Mucosa of stomach (tissue), 1 donor: Measurements from ENCODE around the gene PKD2.

Experiments used
- H3K27me3 ChIP-seq: one replicate; pipeline ENCODE4 v1.7.0; 2013; ENCODE audit warnings: mild to moderate bottlenecking, low read length; ENCODE audit not compliant: control insufficient read depth, insufficient read depth
- H3K36me3 ChIP-seq: one replicate; pipeline ENCODE4 v1.7.0; 2013; ENCODE audit warnings: low read length; ENCODE audit not compliant: control insufficient read depth, insufficient read depth
- H3K4me1 ChIP-seq: one replicate; pipeline ENCODE4 v1.7.0; 2013; ENCODE audit warnings: mild to moderate bottlenecking, low read length; ENCODE audit not compliant: control insufficient read depth, insufficient read depth
- H3K4me3 ChIP-seq: one replicate; pipeline ENCODE4 v1.7.0; 2013; ENCODE audit warnings: low read length
- H3K9ac ChIP-seq: one replicate; pipeline ENCODE4 v1.7.0; 2013; ENCODE audit warnings: mild to moderate bottlenecking, low read length, moderate library complexity
- H3K9me3 ChIP-seq: one replicate; pipeline ENCODE4 v1.7.0; 2013; ENCODE audit warnings: mild to moderate bottlenecking, low read length, moderate library complexity; ENCODE audit not compliant: control insufficient read depth
- donor health status: Pancreatic carcinoma.

The PKD2 gene

GRCh38 chr4:88062311-88062710, 54.9 kb downstream of the PKD2 start:
- Histone ChIP-seq H3K27me3 (no peaks in the 10 kb centered on the region), H3K4me3 (no peak overlapping the region), H3K4me1 (no peaks in the 10 kb centered on the region), H3K9me3 (no peaks in the 10 kb centered on the region), H3K9ac (no peak overlapping the region), H3K36me3 (peaks cover 3% of the 10 kb centered on the region)

GRCh38 chr4:88062843-88063242, 55.4 kb downstream of the PKD2 start:
- no peaks in the 10 kb centered on the region for H3K9me3 ChIP-seq
- H3K36me3 ChIP-seq = peaks cover 3% of the 10 kb centered on the region
- no peak overlapping the region for H3K9ac ChIP-seq
- H3K4me3 ChIP-seq = no peak overlapping the region
- no peaks in the 10 kb centered on the region for H3K4me1 ChIP-seq
- H3K27me3 ChIP-seq = no peaks in the 10 kb centered on the region

- Histone ChIP-seq H3K9me3 (no peaks in the 10 kb centered on the region), H3K4me3 (no peak overlapping the region), H3K36me3 (peaks cover 3% of the 10 kb centered on the region), H3K9ac (no peak overlapping the region), H3K4me1 (no peaks in the 10 kb centered on the region), H3K27me3 (no peaks in the 10 kb centered on the region)
Observed at GRCh38 chr4:88063634-88064296, 56.3 kb downstream of the PKD2 start.

GRCh38 chr4:88064410-88064809, 57.0 kb downstream of the PKD2 start:
- H3K9ac ChIP-seq = no peak overlapping the region
- no peaks in the 10 kb centered on the region for H3K27me3 ChIP-seq
- peaks cover 3% of the 10 kb centered on the region for H3K36me3 ChIP-seq
- H3K4me1 ChIP-seq = no peaks in the 10 kb centered on the region
- H3K4me3 ChIP-seq = no peak overlapping the region
- no peaks in the 10 kb centered on the region for H3K9me3 ChIP-seq

- no peaks in the 10 kb centered on the region for H3K4me1 ChIP-seq
- H3K36me3 ChIP-seq = peaks cover 3% of the 10 kb centered on the region
- no peaks in the 10 kb centered on the region for H3K9me3 ChIP-seq
- no peak overlapping the region for H3K4me3 ChIP-seq
- H3K27me3 ChIP-seq = no peaks in the 10 kb centered on the region
- no peak overlapping the region for H3K9ac ChIP-seq
Observed at GRCh38 chr4:88070031-88070430, 62.6 kb downstream of the PKD2 start.

GRCh38 chr4:88075336-88075735, 67.9 kb downstream of the PKD2 start:
- no peak overlapping the region for H3K9ac ChIP-seq
- no peak overlapping the region for H3K4me3 ChIP-seq
- no peaks in the 10 kb centered on the region for H3K36me3 ChIP-seq

GRCh38 chr4:88077911-88078524, 70.6 kb downstream of the PKD2 start:
- Histone ChIP-seq H3K9me3 (no peaks in the 10 kb centered on the region), H3K36me3 (no peaks in the 10 kb centered on the region), H3K27me3 (no peaks in the 10 kb centered on the region), H3K9ac (no peak overlapping the region), H3K4me3 (no peak overlapping the region), H3K4me1 (no peaks in the 10 kb centered on the region)

More at GRCh38 chr4:88075336-88075735, 67.9 kb downstream of the PKD2 start:
- Histone ChIP-seq H3K9me3 (no peaks in the 10 kb centered on the region), H3K27me3 (no peaks in the 10 kb centered on the region), H3K4me1 (no peaks in the 10 kb centered on the region)

GRCh38 chr4:88078579-88078978, 71.1 kb downstream of the PKD2 start:
- Histone ChIP-seq H3K36me3 (no peaks in the 10 kb centered on the region), H3K4me1 (no peaks in the 10 kb centered on the region), H3K9me3 (no peaks in the 10 kb centered on the region), H3K27me3 (no peaks in the 10 kb centered on the region), H3K9ac (no peak overlapping the region), H3K4me3 (no peak overlapping the region)

- Histone ChIP-seq H3K4me1 (no peaks in the 10 kb centered on the region), H3K9me3 (no peaks in the 10 kb centered on the region), H3K9ac (no peak overlapping the region), H3K36me3 (no peaks in the 10 kb centered on the region), H3K27me3 (no peaks in the 10 kb centered on the region), H3K4me3 (no peak overlapping the region)
Observed at GRCh38 chr4:88080626-88081025, 73.2 kb downstream of the PKD2 start.

- Histone ChIP-seq H3K27me3 (no peaks in the 10 kb centered on the region), H3K36me3 (no peaks in the 10 kb centered on the region), H3K9me3 (no peaks in the 10 kb centered on the region), H3K4me1 (no peaks in the 10 kb centered on the region), H3K4me3 (no peak overlapping the region), H3K9ac (no peak overlapping the region)
Observed at GRCh38 chr4:88087004-88087403, 79.6 kb downstream of the PKD2 start.

GRCh38 chr4:88090898-88091297, 83.5 kb downstream of the PKD2 start:
- no peaks in the 10 kb centered on the region for H3K9me3 ChIP-seq
- H3K9ac ChIP-seq = no peak overlapping the region
- no peaks in the 10 kb centered on the region for H3K27me3 ChIP-seq
- H3K36me3 ChIP-seq = no peaks in the 10 kb centered on the region
- no peak overlapping the region for H3K4me3 ChIP-seq
- H3K4me1 ChIP-seq = no peaks in the 10 kb centered on the region

GRCh38 chr4:88091378-88091777, 83.9 kb downstream of the PKD2 start:
- Histone ChIP-seq H3K4me3 (no peak overlapping the region), H3K4me1 (no peaks in the 10 kb centered on the region), H3K36me3 (no peaks in the 10 kb centered on the region), H3K27me3 (no peaks in the 10 kb centered on the region), H3K9me3 (no peaks in the 10 kb centered on the region), H3K9ac (no peak overlapping the region)
